ENCODE data around the gene GET4. TPM values are rescaled to one million over a fixed set of nuclear protein-coding genes. Genes with fewer than 3 reads are reported as not detected.
A peak's percentile ranks its signal among the peaks of the same experiment; 100 is the strongest.
"Not testable (repeated sequence)": the region's sequence is repeated elsewhere in the genome, so short reads cannot be mapped to it uniquely, and the experiment has no call there.

Gene GET4
- total RNA-seq, 1 experiment from 2014 or later = 253 TPM

DNA sequence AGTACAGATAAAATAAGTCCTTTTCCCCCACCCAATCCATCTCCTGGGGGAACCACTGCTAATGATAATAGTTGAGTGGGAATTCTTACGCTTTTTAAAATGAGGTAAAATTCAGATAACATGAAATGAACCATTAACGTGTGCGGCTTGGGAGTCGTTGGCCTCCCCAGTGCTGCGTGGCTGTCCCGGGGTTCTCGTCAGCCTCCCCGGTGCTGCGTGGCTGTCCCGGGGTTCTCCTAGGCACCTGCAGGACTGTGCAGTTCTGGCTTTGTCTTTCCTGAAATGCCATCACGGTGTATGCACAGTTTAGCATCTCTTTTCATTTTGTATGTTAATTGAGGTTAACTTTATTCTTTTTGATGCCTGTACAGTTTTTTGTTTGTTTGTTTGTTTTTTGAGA is 30.6 kb upstream of the GET4 start:
- DNase-seq (ENCODE audit: low spot score) = no peak

DNA sequence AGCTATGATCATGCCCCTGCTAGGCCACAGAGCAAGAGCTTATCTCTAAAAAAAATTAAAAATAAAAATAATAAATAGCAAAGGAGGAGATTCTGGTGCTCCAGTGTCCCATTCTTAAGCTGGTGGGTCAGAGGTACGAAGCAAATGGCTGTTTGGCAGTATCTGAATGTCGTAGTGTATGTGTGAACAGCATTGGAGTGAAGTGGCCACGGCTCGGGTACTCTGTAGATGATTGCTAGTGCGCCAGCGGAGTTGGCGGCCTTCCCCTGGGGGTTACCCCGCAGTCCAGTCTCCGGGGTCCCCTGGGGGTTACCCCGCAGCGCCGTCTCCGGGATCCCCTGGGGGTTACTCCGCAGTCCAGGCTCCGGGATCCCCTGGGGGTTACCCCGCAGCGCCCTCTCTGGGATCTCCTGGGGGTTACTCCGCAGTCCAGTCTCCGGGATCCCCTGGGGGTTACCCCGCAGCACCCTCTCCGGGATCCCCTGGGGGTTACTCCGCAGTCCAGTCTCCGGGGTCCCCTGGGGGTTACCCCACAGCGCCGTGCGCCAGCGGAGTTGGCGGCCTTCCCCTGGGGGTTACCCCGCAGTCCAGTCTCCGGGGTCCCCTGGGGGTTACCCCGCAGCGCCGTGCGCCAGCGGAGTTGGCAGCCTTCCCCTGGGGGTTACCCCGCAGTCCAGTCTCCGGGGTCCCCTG is 29.2 kb upstream of the GET4 start:
- not testable (repeated sequence) for DNase-seq (ENCODE audit: low spot score)

DNA sequence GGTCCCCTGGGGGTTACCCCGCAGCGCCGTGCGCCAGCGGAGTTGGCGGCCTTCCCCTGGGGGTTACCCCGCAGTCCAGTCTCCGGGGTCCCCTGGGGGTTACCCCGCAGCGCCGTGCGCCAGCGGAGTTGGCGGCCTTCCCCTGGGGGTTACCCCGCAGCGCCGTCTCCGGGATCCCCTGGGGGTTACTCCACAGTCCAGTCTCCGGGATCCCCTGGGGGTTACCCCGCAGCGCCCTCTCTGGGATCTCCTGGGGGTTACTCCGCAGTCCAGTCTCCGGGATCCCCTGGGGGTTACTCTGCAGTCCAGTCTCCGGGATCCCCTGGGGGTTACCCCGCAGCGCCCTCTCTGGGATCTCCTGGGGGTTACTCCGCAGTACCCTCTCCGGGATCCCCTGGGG is 28.6 kb upstream of the GET4 start:
- DNase-seq (ENCODE audit: low spot score) = not testable (repeated sequence)

DNA sequence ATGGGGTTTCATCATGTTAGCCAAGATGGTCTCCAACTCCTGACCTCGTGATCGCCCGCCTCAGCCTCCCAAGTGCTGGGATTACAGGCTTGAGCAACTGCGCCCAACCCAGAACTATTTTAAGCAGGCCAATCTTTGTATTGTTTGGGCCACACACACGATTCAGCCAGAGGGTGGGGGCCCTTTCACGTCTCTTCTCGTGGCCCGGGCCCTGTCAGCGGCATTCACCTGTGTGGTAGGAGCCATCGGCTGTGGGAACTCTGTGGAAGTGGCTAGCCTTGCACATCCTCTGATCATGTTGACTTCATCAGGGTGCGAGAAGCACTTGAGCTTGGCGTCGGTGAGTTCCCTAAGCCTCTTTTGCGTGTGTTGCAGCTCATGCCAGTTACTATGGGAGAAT is 27.2 kb upstream of the GET4 start:
- no peak for DNase-seq (ENCODE audit: low spot score)

DNA sequence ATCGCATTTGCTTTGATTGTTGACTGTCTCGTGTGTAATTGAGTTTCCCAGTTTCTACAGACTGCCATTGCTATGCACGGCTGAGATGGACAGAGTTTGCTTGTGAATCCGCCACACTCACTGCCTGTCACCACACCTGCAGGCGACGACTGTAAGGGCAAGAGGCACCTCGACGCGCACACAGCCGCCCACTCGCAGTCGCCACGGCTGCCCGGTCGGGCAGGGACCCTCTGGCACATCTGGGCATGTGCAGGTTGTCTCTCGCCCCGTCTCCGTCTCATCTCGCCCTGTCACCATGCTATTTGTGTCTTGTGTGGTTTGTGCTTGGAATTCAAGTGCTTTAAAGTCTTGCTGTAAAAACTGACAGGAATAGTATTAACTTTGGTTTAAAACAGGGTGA is 26.6 kb upstream of the GET4 start:
- DNase-seq (ENCODE audit: low spot score) = no peak

DNA sequence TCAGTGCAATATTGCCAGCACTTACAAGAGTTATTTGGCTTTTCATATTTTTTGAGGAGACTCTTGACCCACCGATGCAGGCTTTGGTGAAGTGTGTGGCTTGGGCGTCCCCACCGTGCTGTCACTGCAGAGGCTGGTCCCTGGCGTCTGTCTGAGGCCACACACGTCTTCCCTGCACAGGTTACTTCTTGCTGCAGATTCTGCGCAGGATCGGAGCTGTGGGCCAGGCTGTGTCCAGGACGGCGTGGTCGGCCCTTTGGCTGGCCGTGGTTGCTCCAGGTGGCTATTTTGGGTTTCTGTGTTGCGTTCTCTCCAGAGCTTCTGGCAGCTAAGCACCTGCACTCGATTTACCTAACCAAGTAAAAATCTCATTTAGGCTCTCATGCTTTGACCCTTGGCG is 25.1 kb upstream of the GET4 start:
- no peak for DNase-seq (ENCODE audit: low spot score)

DNA sequence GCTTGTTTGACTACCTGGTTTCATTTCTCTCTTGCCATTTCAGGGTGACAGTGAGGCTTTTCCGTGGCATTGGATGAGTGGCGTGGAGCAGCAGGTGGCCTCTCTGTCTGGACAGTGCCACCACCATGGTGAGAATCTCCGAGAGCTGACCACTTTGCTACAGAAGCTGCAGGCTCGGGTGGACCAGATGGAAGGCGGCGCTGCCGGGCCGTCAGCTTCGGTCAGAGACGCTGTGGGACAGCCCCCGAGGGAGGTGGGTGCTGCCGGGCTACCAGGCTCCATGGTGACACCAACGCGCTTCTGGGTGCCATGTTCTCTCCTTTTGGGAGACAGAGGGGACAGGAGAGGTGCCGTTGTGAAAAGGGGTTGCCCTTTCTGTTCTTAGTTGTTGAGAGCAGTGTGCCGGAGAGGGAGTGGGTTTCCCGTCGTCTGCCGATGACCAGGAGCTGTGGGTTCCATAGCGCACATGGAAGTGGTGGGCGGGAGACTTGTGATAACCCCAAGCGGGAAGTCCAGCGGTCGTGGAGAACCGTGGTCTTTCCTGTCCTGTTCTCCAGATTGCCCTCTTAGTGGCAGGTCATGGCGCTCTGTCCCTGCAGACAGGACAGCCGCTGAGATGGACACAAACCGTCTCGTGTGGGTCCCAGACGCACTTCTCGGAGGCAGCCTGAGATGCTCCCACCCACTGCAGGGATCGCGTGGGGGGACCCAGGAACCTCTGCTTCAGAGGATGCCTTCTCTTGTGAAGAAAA is 22.8 kb upstream of the GET4 start:
- no peak for DNase-seq (ENCODE audit: low spot score)

DNA sequence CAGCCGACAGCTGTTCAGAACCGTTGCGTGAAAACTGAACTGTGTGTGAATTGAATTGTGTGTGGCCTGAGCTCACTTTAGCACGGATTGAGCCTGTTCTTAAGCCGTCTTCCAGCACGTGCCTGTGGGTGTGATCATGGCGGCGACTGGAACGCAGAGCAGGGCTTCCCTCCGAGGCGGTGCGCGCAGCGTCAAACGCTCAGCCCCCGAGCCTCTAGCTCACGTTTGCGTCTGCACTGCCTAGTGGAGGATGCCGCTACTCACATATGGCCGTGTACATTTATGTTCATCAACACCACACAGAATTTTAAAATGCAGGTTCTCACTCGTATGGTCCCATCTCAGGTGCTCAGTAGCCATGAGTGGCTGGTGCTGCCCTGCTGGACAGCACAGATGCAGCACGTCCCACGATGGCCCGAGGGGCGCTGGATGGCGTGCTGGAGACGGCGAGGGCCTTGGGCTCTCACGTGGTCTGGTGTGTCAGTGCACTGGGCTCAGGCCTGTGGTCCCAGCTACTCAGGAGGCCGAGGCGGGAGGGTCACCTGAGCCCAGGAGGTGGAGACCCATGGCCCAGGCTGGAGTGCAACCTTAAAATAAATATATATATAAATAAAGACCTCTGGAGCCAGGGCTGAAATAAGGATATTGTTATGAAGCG is 22.1 kb upstream of the GET4 start:
- DNase-seq (ENCODE audit: low spot score) = no peak

DNA sequence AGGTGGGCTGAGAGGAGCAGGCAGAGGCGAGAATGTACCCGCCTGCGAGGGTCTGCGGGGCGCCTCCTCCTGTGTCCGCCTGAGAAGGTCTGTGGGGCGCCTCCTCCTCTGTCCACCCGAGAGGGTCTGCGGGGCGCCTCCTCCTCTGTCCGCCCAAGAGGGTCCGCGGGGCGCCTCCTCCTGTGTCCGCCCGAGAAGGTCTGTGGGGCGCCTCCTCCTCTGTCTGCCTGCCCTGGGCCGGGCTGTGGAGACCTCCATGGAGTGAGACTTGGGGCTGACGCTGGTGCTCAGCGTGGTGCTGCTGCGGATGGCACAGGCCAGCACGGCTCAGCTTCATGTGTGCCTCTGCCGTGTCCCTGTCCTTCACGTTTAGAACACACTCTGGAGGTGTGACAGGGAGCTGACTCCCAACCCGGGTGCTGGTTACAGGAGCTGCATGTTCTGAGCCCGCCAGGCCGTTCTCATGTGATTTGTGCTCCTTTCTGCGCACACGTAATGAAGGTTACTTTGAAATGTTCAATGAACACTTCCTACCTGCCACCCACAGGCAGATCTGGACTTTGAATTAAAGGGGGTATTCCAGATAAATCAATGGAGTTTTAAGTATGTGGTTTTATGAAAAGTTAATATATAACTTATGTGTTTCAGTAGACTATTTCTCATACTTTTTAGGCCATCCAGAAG is 20.5 kb upstream of the GET4 start:
- DNase-seq (ENCODE audit: low spot score) = no peak

DNA sequence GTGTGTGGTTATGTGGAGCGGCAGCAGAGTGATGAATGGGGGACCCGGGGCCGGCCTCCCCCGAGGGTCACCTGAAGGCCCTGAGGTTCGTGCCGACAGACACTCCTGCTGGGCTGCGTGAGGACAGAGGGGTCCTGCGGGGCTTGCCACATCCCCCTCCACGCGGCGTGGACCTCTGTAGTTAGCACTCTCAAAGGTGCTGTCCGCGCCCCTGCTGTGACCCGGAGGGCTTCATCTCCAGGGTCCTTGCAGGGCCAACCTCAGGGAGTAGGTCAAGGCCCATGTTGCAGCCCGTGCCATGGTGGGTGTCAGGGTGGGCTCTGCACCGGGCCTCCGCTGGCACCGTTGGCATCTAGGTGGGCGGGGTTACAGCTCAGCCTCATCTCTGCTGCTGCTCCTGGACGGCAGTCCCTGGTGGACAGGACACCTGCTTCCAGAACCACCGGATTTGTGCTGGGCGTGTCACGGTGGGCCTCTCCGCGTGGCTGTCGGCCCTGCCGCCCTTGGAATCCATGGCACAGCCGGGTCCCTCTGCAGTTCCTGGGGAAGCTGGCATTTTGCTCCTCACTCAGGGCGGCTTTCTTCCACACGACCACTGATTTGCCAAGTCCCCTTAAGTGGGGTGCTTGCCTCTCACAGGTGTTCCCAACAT is 19.8 kb upstream of the GET4 start:
- DNase-seq (ENCODE audit: low spot score) = no peak

DNA sequence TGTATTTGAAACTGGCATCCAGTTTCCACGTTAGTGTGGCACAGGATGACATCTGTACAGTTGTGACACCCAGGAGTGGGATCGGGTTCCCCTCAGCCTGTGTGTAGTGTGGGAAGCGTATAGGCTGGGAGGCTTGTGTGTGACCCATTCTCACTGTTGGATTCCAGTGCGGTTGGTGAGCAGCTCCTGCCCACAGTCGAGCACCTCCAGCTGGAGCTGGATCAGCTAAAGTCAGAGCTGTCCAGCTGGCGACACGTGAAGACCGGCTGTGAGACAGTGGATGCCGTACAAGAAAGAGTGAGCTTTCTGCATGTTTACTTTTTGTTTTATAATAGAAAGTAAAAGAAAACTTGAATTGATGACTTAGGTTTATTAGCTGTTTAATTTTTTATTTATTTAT is 18.7 kb upstream of the GET4 start:
- no peak for DNase-seq (ENCODE audit: low spot score)

DNA sequence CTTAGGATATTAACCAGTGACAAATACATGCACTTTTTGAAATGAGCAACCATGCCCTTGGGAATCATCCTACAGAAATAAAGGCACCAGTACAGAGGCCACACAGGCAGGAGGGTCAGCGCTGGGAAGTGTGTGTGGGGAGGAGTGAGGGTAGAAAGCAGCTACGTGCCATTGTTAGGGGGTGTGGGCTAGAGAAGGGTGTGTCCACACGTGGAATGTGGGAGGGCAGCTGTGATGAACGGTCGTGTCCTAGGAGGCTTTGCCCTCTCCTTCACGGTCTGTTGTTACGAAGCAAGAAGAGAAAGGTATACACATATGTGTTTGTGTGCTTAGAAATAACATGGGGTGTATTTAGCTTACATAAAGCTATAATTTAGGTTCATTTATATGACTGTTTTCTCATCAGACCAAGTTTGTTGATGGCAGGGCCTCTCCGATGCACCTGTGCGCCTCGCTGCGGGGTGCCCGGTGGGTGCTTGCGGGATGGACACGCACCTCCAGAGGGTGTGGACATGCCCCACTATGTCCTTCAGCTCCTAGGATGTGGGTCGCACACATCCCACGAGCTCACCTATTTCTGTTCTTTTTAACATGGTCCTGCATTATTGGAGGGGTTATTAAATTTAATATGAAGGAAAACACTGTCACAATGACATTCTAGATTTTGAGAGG is 16.9 kb upstream of the GET4 start:
- no peak for DNase-seq (ENCODE audit: low spot score)

DNA sequence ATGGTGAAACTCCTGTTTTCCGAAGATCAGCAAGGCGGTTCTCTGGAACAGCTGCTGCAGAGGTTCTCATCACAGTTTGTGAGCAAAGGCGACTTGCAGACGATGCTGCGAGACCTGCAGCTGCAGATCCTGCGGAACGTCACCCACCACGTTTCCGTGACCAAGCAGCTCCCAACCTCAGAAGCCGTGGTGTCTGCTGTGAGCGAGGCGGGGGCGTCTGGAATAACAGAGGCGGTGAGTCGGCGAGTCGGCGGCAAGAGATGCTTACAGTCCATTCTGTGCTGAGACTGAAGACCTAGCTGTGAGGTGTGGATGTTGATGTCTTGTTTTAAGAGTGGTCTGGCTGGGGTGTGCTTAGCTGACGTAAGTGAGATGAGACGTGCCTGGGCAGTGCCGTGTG is 16.2 kb upstream of the GET4 start:
- DNase-seq (ENCODE audit: low spot score) = no peak

DNA sequence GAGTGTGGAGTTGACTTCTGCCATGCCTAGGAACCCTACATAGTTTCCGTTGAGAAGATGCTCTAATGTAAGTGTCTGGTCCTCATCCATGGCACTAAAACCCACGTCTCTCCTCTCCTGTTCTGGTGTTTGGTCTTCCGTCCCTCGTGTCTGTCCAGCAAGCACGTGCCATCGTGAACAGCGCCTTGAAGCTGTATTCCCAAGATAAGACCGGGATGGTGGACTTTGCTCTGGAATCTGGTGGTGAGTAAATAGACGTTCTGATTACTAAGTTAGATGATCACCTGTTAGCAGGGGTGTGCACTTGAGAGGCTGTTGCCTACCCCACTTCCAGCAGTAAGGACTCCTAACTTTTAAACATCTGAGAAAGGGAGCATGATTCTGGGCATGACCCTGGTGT is 15.1 kb upstream of the GET4 start:
- DNase-seq (ENCODE audit: low spot score) = peak; percentile 31

DNA sequence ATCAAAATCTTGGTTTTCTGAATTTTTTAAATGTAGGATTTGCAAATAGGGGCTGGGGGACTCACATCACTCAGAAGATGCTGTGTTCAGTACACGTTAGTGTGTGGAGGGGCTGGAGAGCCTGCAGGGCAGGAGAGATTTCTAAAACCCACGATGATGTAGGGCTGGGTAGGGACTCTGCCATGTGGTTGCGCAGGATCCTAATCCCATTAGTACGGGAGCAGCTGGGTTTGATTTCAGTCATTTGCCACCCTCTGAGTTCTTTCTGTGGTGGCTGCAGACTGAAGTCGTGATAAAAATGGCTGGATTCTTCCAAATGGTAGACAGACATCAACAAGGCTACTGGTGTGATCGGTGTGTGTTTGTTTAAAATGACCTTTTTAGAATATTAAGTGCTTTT is 14.2 kb upstream of the GET4 start:
- DNase-seq (ENCODE audit: low spot score) = no peak

DNA sequence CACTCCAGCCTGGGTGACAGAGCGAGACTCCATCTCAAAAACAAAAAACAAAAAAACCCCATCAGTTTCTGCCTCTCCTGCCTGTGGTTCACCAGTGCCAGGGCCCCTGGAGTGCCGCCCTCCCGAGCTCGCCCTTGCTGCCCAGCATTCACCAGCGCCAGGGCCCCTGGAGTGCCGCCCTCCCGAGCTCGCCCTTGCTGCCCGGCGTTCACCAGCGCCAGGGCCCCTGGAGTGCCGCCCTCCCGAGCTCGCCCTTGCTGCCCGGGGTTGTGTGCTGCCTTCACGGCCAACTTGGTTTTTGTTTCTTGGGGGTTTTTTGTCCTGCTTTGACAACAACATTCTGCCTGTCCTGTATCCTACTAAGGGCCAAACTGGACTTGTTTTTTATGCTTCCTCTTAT is 13.2 kb upstream of the GET4 start:
- DNase-seq (ENCODE audit: low spot score) = no peak

DNA sequence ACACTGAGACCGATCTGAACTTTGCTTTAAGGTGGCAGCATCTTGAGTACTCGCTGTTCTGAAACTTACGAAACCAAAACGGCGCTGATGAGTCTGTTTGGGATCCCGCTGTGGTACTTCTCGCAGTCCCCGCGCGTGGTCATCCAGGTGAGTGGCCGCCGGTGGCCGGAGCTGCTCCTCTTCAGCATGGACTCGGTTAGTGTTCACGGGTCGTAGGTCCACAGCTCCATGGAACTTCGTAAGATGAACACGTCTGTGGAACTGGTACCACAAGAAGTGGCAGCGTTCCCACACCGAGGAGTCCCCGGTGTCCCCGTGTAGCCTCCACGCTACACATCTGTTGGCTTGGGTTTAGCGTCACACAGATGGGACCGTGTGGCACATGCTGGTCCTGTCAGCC is 10.4 kb upstream of the GET4 start:
- no peak for DNase-seq (ENCODE audit: low spot score)

DNA sequence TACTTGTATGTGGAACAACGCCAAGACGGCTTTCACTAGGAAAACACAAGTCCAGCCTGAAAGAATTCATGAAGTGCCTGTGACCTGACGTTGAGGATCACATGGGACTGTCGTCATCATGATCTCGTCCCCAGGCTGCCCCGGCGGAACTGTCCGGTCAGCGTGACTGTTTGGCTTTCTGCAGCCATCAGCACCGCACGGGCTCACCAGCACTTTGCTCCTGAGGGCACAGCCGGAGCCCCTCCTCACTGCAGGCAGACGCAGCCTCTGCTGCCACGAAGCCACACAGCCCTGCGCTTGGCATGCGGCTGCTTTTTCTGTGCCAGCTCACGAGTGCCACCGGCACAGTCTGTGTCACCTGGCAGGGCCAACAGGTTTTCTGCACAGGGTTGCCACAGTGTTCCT is 9.4 kb upstream of the GET4 start:
- DNase-seq (ENCODE audit: low spot score) = peak; percentile 35

DNA sequence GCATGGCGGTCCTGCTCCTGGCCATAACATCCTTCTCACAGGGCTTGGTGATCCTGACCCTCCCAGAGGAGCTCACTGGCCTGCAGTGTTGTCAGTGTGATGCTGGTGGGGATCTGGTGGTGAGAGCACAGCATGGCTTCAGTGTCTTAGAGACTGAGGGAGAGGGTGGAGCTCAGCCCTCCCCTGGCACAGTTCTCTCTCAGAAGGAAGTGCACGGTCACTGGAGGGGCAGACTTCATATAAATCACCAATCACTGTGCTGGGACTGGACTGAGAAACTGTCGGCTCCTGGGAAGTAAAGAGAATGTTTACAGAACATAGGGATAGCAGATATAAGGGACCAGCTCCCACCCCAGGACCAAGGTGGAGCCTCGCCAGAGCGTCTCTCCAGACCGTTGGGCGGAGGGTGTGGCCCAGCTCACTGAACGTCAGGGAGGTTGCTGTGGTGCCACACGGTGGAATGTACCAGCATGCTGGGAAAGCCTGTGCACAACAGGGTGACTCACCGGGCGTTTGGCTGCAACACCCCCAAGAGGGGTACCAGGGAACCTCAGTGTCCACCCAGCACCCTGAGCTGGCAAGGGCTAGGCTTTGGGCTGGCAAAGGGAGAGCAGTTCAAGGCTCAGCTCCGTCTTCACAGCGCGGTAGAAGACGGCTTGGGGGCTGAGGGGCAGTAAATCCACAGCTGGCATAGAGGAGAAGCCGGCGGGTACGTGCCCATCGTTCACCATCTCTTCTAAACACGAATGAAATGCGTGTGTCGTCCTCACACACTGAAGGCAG is 8.8 kb upstream of the GET4 start:
- DNase-seq (ENCODE audit: low spot score) = peak; percentile 86

DNA sequence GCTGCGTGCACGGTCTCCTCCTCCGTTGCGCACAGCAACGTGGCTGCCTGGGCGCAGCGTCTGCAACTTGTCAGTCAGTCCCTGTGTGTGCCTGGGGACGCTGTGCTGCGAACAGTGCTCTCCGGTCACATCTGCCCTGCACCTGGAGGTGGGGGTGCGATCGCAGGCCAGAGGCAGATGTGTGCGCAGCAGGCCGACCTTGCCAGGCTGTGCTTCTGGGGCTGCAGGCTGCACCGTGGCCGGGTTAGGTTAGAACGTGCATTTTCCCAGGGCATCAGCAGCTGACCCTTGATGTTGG is 8.2 kb upstream of the GET4 start:
- no peak for DNase-seq (ENCODE audit: low spot score)

DNA sequence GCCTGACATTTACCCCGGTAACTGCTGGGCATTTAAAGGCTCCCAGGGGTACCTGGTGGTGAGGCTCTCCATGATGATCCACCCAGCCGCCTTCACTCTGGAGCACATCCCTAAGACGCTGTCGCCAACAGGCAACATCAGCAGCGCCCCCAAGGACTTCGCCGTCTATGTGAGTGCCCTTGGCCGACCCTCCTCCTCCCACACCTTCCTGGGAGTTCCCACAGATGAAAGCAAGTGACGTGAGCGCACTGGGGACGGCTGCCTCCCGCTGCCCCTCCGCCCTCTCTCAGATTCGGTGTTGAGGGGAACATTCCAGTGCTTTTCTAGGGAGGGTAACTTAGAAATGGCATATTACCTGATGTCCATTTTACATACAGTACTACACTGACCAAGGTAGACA is 7.0 kb upstream of the GET4 start:
- DNase-seq (ENCODE audit: low spot score) = no peak
